MCF 10A (cell line): ENCODE data around the gene SDK2. TPM values are rescaled to one million over a fixed set of nuclear protein-coding genes. Genes with fewer than 3 reads are reported as not detected.

Experiments used
- BruUV-seq: library from RNA; stranded (reverse); fragments of 400-500 nt; replicated peaks from 2 replicates; lab custom pipeline; 2021; lab: Mats Ljungman, UMichigan
- CTCF ChIA-PET: fragments of 300-600 bp; sonication (Branson Sonifier 250); formaldehyde crosslinking; extraction: SDS; loops from one replicate; lab custom pipeline; 2021; ENCODE audit warnings: antibody characterized with exemption, inconsistent platforms; lab: Yijun Ruan, JAX
- POLR2A ChIA-PET: fragments of 300-600, 350-650 bp; sonication (Branson Sonifier 250); formaldehyde crosslinking; extraction: SDS; loops from one replicate; lab custom pipeline; 2020; ENCODE audit warnings: antibody characterized with exemption, inconsistent platforms; lab: Yijun Ruan, JAX
- DNase-seq: peaks from one replicate; pipeline ENCODE4 v3.0.0-alpha.2; 2018; ENCODE audit not compliant: unreplicated experiment
- H3K27ac Mint-ChIP-seq: one replicate; pipeline ENCODE4 v1.8.0; 2022; ENCODE audit warnings: mild to moderate bottlenecking, low read depth, mixed read lengths; ENCODE audit not compliant: unreplicated experiment
- H3K27me3 Mint-ChIP-seq: one replicate; pipeline ENCODE4 v1.8.0; 2022; ENCODE audit warnings: mixed read lengths; ENCODE audit not compliant: insufficient read depth, unreplicated experiment
- H3K36me3 Mint-ChIP-seq: one replicate; pipeline ENCODE4 v1.8.0; 2022; ENCODE audit warnings: mild to moderate bottlenecking, moderate library complexity, mixed read lengths; ENCODE audit not compliant: insufficient read depth, unreplicated experiment
- H3K4me1 Mint-ChIP-seq: one replicate; pipeline ENCODE4 v1.8.0; 2022; ENCODE audit warnings: mixed read lengths; ENCODE audit not compliant: insufficient read depth, unreplicated experiment
- H3K4me3 Mint-ChIP-seq: one replicate; pipeline ENCODE4 v1.8.0; 2022; ENCODE audit warnings: mild to moderate bottlenecking, moderate library complexity, mixed read lengths; ENCODE audit not compliant: unreplicated experiment
- H3K9me3 Mint-ChIP-seq: one replicate; pipeline ENCODE4 v1.8.0; 2022; ENCODE audit warnings: mixed read lengths; ENCODE audit not compliant: unreplicated experiment
- CTCF ChIP-seq: fragments of 200-600 bp; IDR thresholded peaks from one replicate; pipeline ENCODE4 v1.8.0; 2022; ENCODE audit warnings: antibody characterized with exemption, mild to moderate bottlenecking; ENCODE audit not compliant: unreplicated experiment
- intact Hi-C: fragments of 100-400 bp; cut with micrococcal nuclease; formaldehyde crosslinking; loops from 2 replicates; pipeline ENCODE4 v1.14.1; 2022
- total RNA-seq: library from RNA; stranded (reverse); gene quantifications from 2 replicates; pipeline ENCODE4 v1.2.3, GENCODE V29; 2022

SDK2 gene
- total RNA-seq, 1 experiment from 2014 or later: not detected

- Mint-ChIP-seq H3K27ac (no peak overlapping the region), H3K9me3 (peaks cover 4% of the 10 kb centered on the region), H3K4me1 (no peaks in the 10 kb centered on the region), H3K27me3 (peaks cover 76% of the 10 kb centered on the region), H3K4me3 (no peak overlapping the region), H3K36me3 (no peaks in the 10 kb centered on the region)
- no TSS peak for BruUV-seq
- no peak for TF ChIP-seq CTCF
- DNase-seq: no peak
- ChIA-PET POLR2A (no interaction called here), CTCF (no interaction called here)
- intact Hi-C loops: no loop called here
Measured at GRCh38 chr17:73648543-73648820, 4.2 kb upstream of the SDK2 start.

GRCh38 chr17:73647772-73648542 lies 3.7 kb upstream of the SDK2 start:
- no TSS peak for BruUV-seq
- peaks cover 73% of the 10 kb centered on the region for H3K27me3 Mint-ChIP-seq
- no peaks in the 10 kb centered on the region for H3K4me1 Mint-ChIP-seq
- no peaks in the 10 kb centered on the region for H3K36me3 Mint-ChIP-seq
- ChIA-PET CTCF (no interaction called here), POLR2A (no interaction called here)
- intact Hi-C loops: no loop called here
- DNase-seq: no peak
- no peaks in the 10 kb centered on the region for H3K9me3 Mint-ChIP-seq
- no peak for TF ChIP-seq CTCF
- no peak overlapping the region for H3K27ac Mint-ChIP-seq
- no peak overlapping the region for H3K4me3 Mint-ChIP-seq

- POLR2A ChIA-PET: no interaction called here
- no peak for DNase-seq
- H3K27me3 Mint-ChIP-seq: peaks cover 78% of the 10 kb centered on the region
- TF ChIP-seq CTCF: no peak
- no peaks in the 10 kb centered on the region for H3K9me3 Mint-ChIP-seq
- intact Hi-C loops: no loop called here
- H3K4me3 Mint-ChIP-seq: no peak overlapping the region
- no peaks in the 10 kb centered on the region for H3K4me1 Mint-ChIP-seq
- CTCF ChIA-PET: interaction anchor here (0.7 to 1.1 kb wide), 2 partner anchors 71 to 227 kb away, joined by 3 read pairs; no protein-coding TSS in a partner anchor
- H3K36me3 Mint-ChIP-seq: no peaks in the 10 kb centered on the region
- no peak overlapping the region for H3K27ac Mint-ChIP-seq
- BruUV-seq: no TSS peak
Measured at GRCh38 chr17:73647301-73647695, 3.1 kb upstream of the SDK2 start.

GRCh38 chr17:73646409-73647300 lies 2.4 kb upstream of the SDK2 start:
- Mint-ChIP-seq H3K27me3 (peaks cover 84% of the 10 kb centered on the region), H3K36me3 (no peaks in the 10 kb centered on the region), H3K4me3 (no peak overlapping the region), H3K9me3 (no peaks in the 10 kb centered on the region), H3K27ac (no peak overlapping the region), H3K4me1 (no peaks in the 10 kb centered on the region)
- BruUV-seq: no TSS peak
- POLR2A ChIA-PET: interaction anchor here (0.7 kb wide), 1 partner anchor 14 kb away, joined by 3 read pairs; no protein-coding TSS in a partner anchor
- intact Hi-C loops: no loop called here
- CTCF ChIA-PET: interaction anchor here (0.7 to 1.1 kb wide), 2 partner anchors 72 to 228 kb away, joined by 3 read pairs; no protein-coding TSS in a partner anchor
- no peak for DNase-seq
- no peak for TF ChIP-seq CTCF
